Loucy (cell line): Measurements from ENCODE around the gene JAGN1.

Experiments
- H2AFZ ChIP-seq: fragments of 200-600 bp; sonication (generic); 2 replicates; pipeline ENCODE4 v1.6.0; 2016; ENCODE audit warnings: antibody characterized with exemption, mild to moderate bottlenecking, low read length, moderate library complexity
- H3F3A ChIP-seq: fragments of 200-600 bp; 2 replicates; pipeline ENCODE4 v1.6.0; 2016; ENCODE audit warnings: antibody characterized with exemption, low read depth, mild to moderate bottlenecking
- H3K27me3 ChIP-seq: fragments of 200-600 bp; sonication (generic); 2 replicates; pipeline ENCODE4 v1.6.1; 2014; ENCODE audit warnings: low read length, mild to moderate bottlenecking; ENCODE audit not compliant: insufficient read depth, poor library complexity, severe bottlenecking
- H3K36me3 ChIP-seq: fragments of 200-600 bp; sonication (generic); 2 replicates; pipeline ENCODE4 v1.6.1; 2016; ENCODE audit warnings: low read length; ENCODE audit not compliant: insufficient read depth
- H3K4me1 ChIP-seq: fragments of 200-600 bp; sonication (generic); 2 replicates; pipeline ENCODE4 v1.5.1; 2014; ENCODE audit warnings: low read length, mild to moderate bottlenecking; ENCODE audit not compliant: insufficient read depth, poor library complexity, severe bottlenecking
- H3K4me2 ChIP-seq: fragments of 200-600 bp; sonication (generic); 2 replicates; pipeline ENCODE4 v1.6.0; 2014; ENCODE audit warnings: antibody characterized with exemption, low read length, low read depth, mild to moderate bottlenecking; ENCODE audit not compliant: poor library complexity, severe bottlenecking
- H3K4me3 ChIP-seq: fragments of 200-600 bp; sonication (generic); 2 replicates; pipeline ENCODE4 v1.5.1; 2014; ENCODE audit warnings: low read length, mild to moderate bottlenecking, mixed read lengths; ENCODE audit not compliant: poor library complexity, severe bottlenecking
- H3K79me2 ChIP-seq: fragments of 200-600 bp; sonication (generic); 2 replicates; pipeline ENCODE4 v1.6.1; 2014; ENCODE audit warnings: low read length; ENCODE audit not compliant: insufficient read depth
- H3K9ac ChIP-seq: fragments of 200-600 bp; sonication (generic); 2 replicates; pipeline ENCODE4 v1.6.0; 2014; ENCODE audit warnings: mild to moderate bottlenecking, low read depth, low read length, moderate library complexity; ENCODE audit not compliant: poor library complexity, severe bottlenecking
- H3K9me2 ChIP-seq: fragments of 200-600 bp; sonication (generic); replicated peaks from 2 replicates; pipeline ENCODE4 v1.6.1; 2016; ENCODE audit warnings: low read depth, low read length, mixed read lengths
- H3K9me3 ChIP-seq: fragments of 200-600 bp; sonication (generic); 2 replicates; pipeline ENCODE4 v1.6.1; 2014; ENCODE audit warnings: mild to moderate bottlenecking, antibody characterized with exemption, low read length, low read depth; ENCODE audit not compliant: insufficient read depth
- H4K20me1 ChIP-seq: fragments of 200-600 bp; sonication (generic); 2 replicates; pipeline ENCODE4 v1.6.0; 2014; ENCODE audit warnings: antibody characterized with exemption, low read length, mild to moderate bottlenecking; ENCODE audit not compliant: insufficient read depth, poor library complexity, severe bottlenecking
- CTCF ChIP-seq: fragments of 200-600 bp; sonication (generic); conservative IDR thresholded peaks from 2 replicates; pipeline ENCODE4 v1.5.1; 2014; ENCODE audit warnings: mild to moderate bottlenecking, antibody characterized with exemption, low read length
- EZH2phosphoT487 ChIP-seq: fragments of 200-600 bp; IDR thresholded peaks from 2 replicates; pipeline ENCODE4 v1.6.1; 2018; ENCODE audit warnings: antibody characterized with exemption, mild to moderate bottlenecking, moderate library complexity, borderline replicate concordance

The JAGN1 gene

GRCh38 chr3:9903904-9904303 is 13.5 kb downstream of the JAGN1 start:
- peak overlapping the region; percentile 80 for H3K4me3 ChIP-seq
- no peak for TF ChIP-seq EZH2phosphoT487
- no peak for TF ChIP-seq CTCF
- H3K4me1 ChIP-seq: peaks cover 29% of the 10 kb centered on the region

GRCh38 chr3:9906480-9906879 is 16.1 kb downstream of the JAGN1 start:
- no peaks in the 10 kb centered on the region for H3K27me3 ChIP-seq
- TF ChIP-seq EZH2phosphoT487: no peak
- TF ChIP-seq CTCF: no peak
- H3K79me2 ChIP-seq: peaks cover 29% of the 10 kb centered on the region
- H3K9ac ChIP-seq: no peak overlapping the region
- no peak overlapping the region for H3K4me3 ChIP-seq
- peaks cover 23% of the 10 kb centered on the region; the same call in 1 of the 2 replicates for H3K36me3 ChIP-seq
- no peak overlapping the region for H3K4me2 ChIP-seq
- H3K9me3 ChIP-seq: no peaks in the 10 kb centered on the region
- peaks cover 24% of the 10 kb centered on the region for H3K4me1 ChIP-seq
- no peaks in the 10 kb centered on the region for H3K9me2 ChIP-seq
- H4K20me1 ChIP-seq: no peaks in the 10 kb centered on the region
- no peak overlapping the region for H2AFZ ChIP-seq
- H3F3A ChIP-seq: no peaks in the 10 kb centered on the region

More at GRCh38 chr3:9903904-9904303, 13.5 kb downstream of the JAGN1 start:
- peaks cover 29% of the 10 kb centered on the region for H3K79me2 ChIP-seq
- H3K9me3 ChIP-seq: no peaks in the 10 kb centered on the region
- H3K9me2 ChIP-seq: no peaks in the 10 kb centered on the region
- H3K27me3 ChIP-seq: no peaks in the 10 kb centered on the region
- H3K4me2 ChIP-seq: peak overlapping the region; percentile 85
- H2AFZ ChIP-seq: no peak overlapping the region
- peak overlapping the region; percentile 88 for H3K9ac ChIP-seq
- H3K36me3 ChIP-seq: peaks cover 5% of the 10 kb centered on the region; the same call in 1 of the 2 replicates
- no peaks in the 10 kb centered on the region for H3F3A ChIP-seq
- H4K20me1 ChIP-seq: no peaks in the 10 kb centered on the region

DNA sequence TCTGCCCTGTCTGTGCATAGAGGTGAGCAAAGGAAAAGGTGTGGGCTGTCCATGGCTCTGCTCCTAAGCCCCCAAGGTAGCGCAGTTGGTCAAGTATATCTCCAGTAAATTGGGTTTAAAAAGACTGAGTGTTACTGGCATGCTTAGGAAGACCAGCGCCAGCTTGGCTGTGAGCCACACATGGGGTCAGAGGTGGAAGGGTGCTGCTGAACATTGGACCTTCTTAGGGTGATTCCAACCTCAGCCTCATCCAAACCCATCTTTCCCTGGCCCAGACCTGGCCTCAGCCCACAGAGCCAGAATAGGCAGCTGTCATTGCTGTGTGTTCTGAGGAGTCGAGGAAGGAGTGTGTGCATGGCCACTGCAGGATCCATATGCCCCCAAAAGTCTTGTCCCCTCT is 17.9 kb downstream of the JAGN1 start:
- no peak for TF ChIP-seq CTCF
- TF ChIP-seq EZH2phosphoT487: no peak

More for the DNA sequence above, 17.9 kb downstream of the JAGN1 start:
- H2AFZ ChIP-seq: no peak overlapping the region
- peaks cover 20% of the 10 kb centered on the region for H3K79me2 ChIP-seq
- H4K20me1 ChIP-seq: no peaks in the 10 kb centered on the region
- no peaks in the 10 kb centered on the region for H3K9me3 ChIP-seq
- peaks cover 27% of the 10 kb centered on the region; the same call in 1 of the 2 replicates for H3K36me3 ChIP-seq
- peaks cover 21% of the 10 kb centered on the region for H3K4me1 ChIP-seq
- no peaks in the 10 kb centered on the region for H3K9me2 ChIP-seq
- no peak overlapping the region for H3K4me3 ChIP-seq
- H3K27me3 ChIP-seq: no peaks in the 10 kb centered on the region
- no peak overlapping the region for H3K9ac ChIP-seq
- H3K4me2 ChIP-seq: no peak overlapping the region
- H3F3A ChIP-seq: no peaks in the 10 kb centered on the region
